Mesenchymal stem cell (in vitro differentiated cells and primary cell): ENCODE results near the gene E2F3.
A peak's percentile ranks its signal among the peaks of the same experiment; 100 is the strongest.

Source experiments
- DNase-seq: peaks from one replicate; pipeline ENCODE4 v3.0.0-alpha.2; 2013
- H2AFZ ChIP-seq: one replicate; pipeline ENCODE4 v1.6.1; 2013; ENCODE audit warnings: low read depth, mild to moderate bottlenecking, control low read depth, inconsistent platforms, low read length, moderate library complexity
- H2AK5ac ChIP-seq: 2 replicates; pipeline ENCODE4 v1.6.1; 2013; ENCODE audit warnings: low read length, moderate library complexity, mild to moderate bottlenecking, inconsistent platforms; ENCODE audit not compliant: severe bottlenecking
- H2BK120ac ChIP-seq: one replicate; pipeline ENCODE4 v1.6.1; 2013; ENCODE audit warnings: low read depth, mild to moderate bottlenecking, inconsistent platforms, low read length, moderate library complexity
- H2BK12ac ChIP-seq, 2 experiments: one replicate each; pipeline ENCODE4 v1.6.1; 2013; ENCODE audit warnings: inconsistent platforms in 2 of 2, low read length in 2 of 2, mild to moderate bottlenecking in 2 of 2, moderate library complexity in 2 of 2, control low read depth in 1 of 2
- H2BK15ac ChIP-seq: one replicate; pipeline ENCODE4 v1.6.1; 2013; ENCODE audit warnings: mild to moderate bottlenecking, low read depth, inconsistent platforms; ENCODE audit not compliant: poor library complexity, severe bottlenecking
- H2BK5ac ChIP-seq: 2 replicates; pipeline ENCODE4 v1.6.1; 2013; ENCODE audit warnings: low read depth, mild to moderate bottlenecking, low read length, control low read depth, inconsistent platforms; ENCODE audit not compliant: poor library complexity, severe bottlenecking
- H3K14ac ChIP-seq, 2 experiments: one replicate each; pipeline ENCODE4 v1.6.1; 2013; ENCODE audit warnings: inconsistent platforms in 2 of 2, low read length in 2 of 2, control low read depth in 1 of 2, mild to moderate bottlenecking in 1 of 2, moderate library complexity in 1 of 2
- H3K18ac ChIP-seq, 2 experiments: one replicate each; pipeline ENCODE4 v1.6.1; 2013; ENCODE audit warnings: inconsistent platforms in 2 of 2, low read length in 2 of 2, control low read depth in 1 of 2, low read depth in 1 of 2, mild to moderate bottlenecking in 1 of 2
- H3K23ac ChIP-seq, 2 experiments: one replicate each; pipeline ENCODE4 v1.6.1; 2013; ENCODE audit warnings: inconsistent platforms in 2 of 2, low read length in 2 of 2, mild to moderate bottlenecking in 2 of 2, moderate library complexity in 2 of 2, control low read depth in 1 of 2
- H3K27ac ChIP-seq: 2 replicates; pipeline ENCODE4 v1.5.1; 2013; ENCODE audit warnings: mild to moderate bottlenecking, moderate library complexity, low read length, control low read depth, inconsistent platforms; ENCODE audit not compliant: poor library complexity, severe bottlenecking
- H3K27me3 ChIP-seq, 2 experiments: 2 replicates each; pipeline versions ENCODE4 v1.6.1 to v1.7.0; 2013; ENCODE audit warnings: low read length in 2 of 2, mild to moderate bottlenecking in 2 of 2, moderate library complexity in 2 of 2, control low read depth in 1 of 2, inconsistent platforms in 1 of 2; ENCODE audit not compliant: control insufficient read depth in 1 of 2, insufficient read depth in 1 of 2
- H3K36me3 ChIP-seq, 2 experiments: 2 replicates each; pipeline versions ENCODE4 v1.6.1 to v1.7.0; 2013; ENCODE audit warnings: low read length in 2 of 2, control low read depth in 1 of 2, inconsistent platforms in 1 of 2, low read depth in 1 of 2, mild to moderate bottlenecking in 1 of 2; ENCODE audit not compliant: insufficient read depth in 2 of 2, control insufficient read depth in 1 of 2
- H3K4ac ChIP-seq, 2 experiments: one replicate each; pipeline ENCODE4 v1.6.1; 2013; ENCODE audit warnings: inconsistent platforms in 2 of 2, low read length in 2 of 2, mild to moderate bottlenecking in 2 of 2, moderate library complexity in 2 of 2, control low read depth in 1 of 2, low read depth in 1 of 2
- H3K4me1 ChIP-seq: 2 replicates; pipeline ENCODE4 v1.6.1; 2013; ENCODE audit warnings: low read depth, low read length, control low read depth; ENCODE audit not compliant: control insufficient read depth, insufficient read depth
- H3K4me2 ChIP-seq: 2 replicates; pipeline ENCODE4 v1.6.1; 2013; ENCODE audit warnings: low read length, mild to moderate bottlenecking, inconsistent platforms; ENCODE audit not compliant: poor library complexity, severe bottlenecking
- H3K4me3 ChIP-seq, 2 experiments: 2 replicates each; pipeline versions ENCODE4 v1.5.1 to v1.7.0; 2013; ENCODE audit warnings: low read length in 2 of 2, mild to moderate bottlenecking in 2 of 2, control low read depth in 1 of 2, low read depth in 1 of 2; ENCODE audit not compliant: insufficient read depth in 1 of 2
- H3K79me1 ChIP-seq: replicated peaks from 2 replicates; pipeline ENCODE4 v1.6.1; 2013; ENCODE audit warnings: mild to moderate bottlenecking, control low read depth, low read length, inconsistent platforms; ENCODE audit not compliant: poor library complexity, severe bottlenecking
- H3K9ac ChIP-seq: 2 replicates; pipeline ENCODE4 v1.7.0; 2013; ENCODE audit warnings: mild to moderate bottlenecking, low read length, moderate library complexity
- H3K9me3 ChIP-seq: 2 replicates; pipeline ENCODE4 v1.7.0; 2013; ENCODE audit warnings: mild to moderate bottlenecking, low read length; ENCODE audit not compliant: control insufficient read depth
- H4K8ac ChIP-seq: one replicate; pipeline ENCODE4 v1.6.1; 2013; ENCODE audit warnings: inconsistent platforms, mild to moderate bottlenecking, low read length, moderate library complexity
- H4K91ac ChIP-seq: one replicate; pipeline ENCODE4 v1.6.1; 2013; ENCODE audit warnings: mild to moderate bottlenecking, low read length, inconsistent platforms
- WGBS: methylation state at CpG from one replicate; pipeline ENCODE4 v1.1.7; 2013; ENCODE audit warnings: mixed read lengths; 5-methylcytosine and 5-hydroxymethylcytosine counted together

Gene E2F3

DNA sequence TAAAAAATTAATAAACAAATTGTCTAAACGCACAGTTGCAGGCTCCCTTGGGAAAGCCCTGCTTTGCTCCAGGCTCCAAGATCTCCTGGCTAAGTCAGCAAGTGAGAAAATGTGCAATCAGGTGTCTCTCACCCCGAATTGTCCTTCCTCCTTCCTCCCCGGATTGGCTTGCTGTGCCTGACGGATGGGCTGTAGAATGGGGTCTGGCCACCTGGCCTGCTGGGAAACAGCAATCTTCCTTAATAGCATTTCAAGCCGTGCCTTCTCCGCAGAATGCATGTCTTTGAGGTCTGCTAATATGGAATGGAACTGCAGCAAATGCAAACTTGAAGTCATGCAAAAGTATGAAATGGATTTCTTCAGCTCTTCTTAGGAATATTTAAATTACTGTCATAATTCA, 88.9 kb downstream of the E2F3 start:
- H2BK12ac ChIP-seq, result no peak overlapping the region
- over 99% methylated on average over 6 of the region's 6 CpGs for WGBS
- no peaks in the 10 kb centered on the region for H3K9me3 ChIP-seq
- H3K18ac ChIP-seq, result no peak overlapping the region
- no peak overlapping the region for H4K8ac ChIP-seq
- no peak overlapping the region for H4K91ac ChIP-seq
- no peak overlapping the region for H3K4me2 ChIP-seq
- no peak overlapping the region for H3K27ac ChIP-seq
- H2AK5ac ChIP-seq, result no peak overlapping the region
- no peak overlapping the region for H2AFZ ChIP-seq
- peaks cover 14% of the 10 kb centered on the region for H3K79me1 ChIP-seq
- no peak overlapping the region for H3K9ac ChIP-seq
- DNase-seq, result no peak
- H3K4ac ChIP-seq, result no peak overlapping the region
- no peak overlapping the region for H3K14ac ChIP-seq
- H2BK5ac ChIP-seq, result no peak overlapping the region
- H3K4me1 ChIP-seq, result no peaks in the 10 kb centered on the region
- no peaks in the 10 kb centered on the region for H3K27me3 ChIP-seq
- no peak overlapping the region for H2BK15ac ChIP-seq
- H3K4me3 ChIP-seq, result no peak overlapping the region
- peaks cover 14 to 63% of the 10 kb centered on the region in 2 experiments for H3K36me3 ChIP-seq
- H3K23ac ChIP-seq, result no peak overlapping the region
- H2BK120ac ChIP-seq, result no peak overlapping the region

DNA sequence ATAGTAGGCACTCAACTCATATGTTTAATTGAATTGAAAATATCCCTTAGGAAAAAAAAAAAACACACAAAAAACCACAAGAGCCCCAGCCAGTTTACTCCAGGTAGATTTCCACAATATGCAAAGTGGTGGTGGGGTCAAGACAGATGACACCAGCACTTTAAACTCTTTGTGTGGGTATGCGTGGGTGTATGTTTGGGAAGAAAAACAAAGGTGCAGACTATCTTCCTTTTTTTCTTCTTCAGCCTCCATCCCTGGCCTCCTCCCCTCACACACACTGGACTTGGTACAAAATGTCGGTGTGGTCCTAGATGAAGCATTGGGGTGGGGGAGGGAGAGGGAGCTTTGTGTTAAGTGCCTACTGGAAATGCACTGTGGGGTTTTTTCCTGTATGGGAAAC, 90.4 kb downstream of the E2F3 start:
- Histone ChIP-seq H4K91ac (no peak overlapping the region), H3K18ac (no peak overlapping the region), H3K27me3 (no peaks in the 10 kb centered on the region), H3K4ac (no peak overlapping the region), H3K4me2 (no peak overlapping the region), H3K4me1 (no peaks in the 10 kb centered on the region), H3K79me1 (peaks cover 14% of the 10 kb centered on the region), H3K14ac (no peak overlapping the region), H3K9ac (no peak overlapping the region), H2BK12ac (no peak overlapping the region), H2AFZ (no peak overlapping the region), H2BK5ac (no peak overlapping the region), H3K9me3 (no peaks in the 10 kb centered on the region), H2AK5ac (no peak overlapping the region), H3K4me3 (no peak overlapping the region), H3K27ac (no peak overlapping the region), H4K8ac (no peak overlapping the region), H3K23ac (no peak overlapping the region), H2BK15ac (no peak overlapping the region), H2BK120ac (no peak overlapping the region), H3K36me3 (peaks cover 14 to 55% of the 10 kb centered on the region in 2 experiments)
- WGBS, result no CpG with 5 or more reads among the region's 2 CpGs
- no peak for DNase-seq

DNA sequence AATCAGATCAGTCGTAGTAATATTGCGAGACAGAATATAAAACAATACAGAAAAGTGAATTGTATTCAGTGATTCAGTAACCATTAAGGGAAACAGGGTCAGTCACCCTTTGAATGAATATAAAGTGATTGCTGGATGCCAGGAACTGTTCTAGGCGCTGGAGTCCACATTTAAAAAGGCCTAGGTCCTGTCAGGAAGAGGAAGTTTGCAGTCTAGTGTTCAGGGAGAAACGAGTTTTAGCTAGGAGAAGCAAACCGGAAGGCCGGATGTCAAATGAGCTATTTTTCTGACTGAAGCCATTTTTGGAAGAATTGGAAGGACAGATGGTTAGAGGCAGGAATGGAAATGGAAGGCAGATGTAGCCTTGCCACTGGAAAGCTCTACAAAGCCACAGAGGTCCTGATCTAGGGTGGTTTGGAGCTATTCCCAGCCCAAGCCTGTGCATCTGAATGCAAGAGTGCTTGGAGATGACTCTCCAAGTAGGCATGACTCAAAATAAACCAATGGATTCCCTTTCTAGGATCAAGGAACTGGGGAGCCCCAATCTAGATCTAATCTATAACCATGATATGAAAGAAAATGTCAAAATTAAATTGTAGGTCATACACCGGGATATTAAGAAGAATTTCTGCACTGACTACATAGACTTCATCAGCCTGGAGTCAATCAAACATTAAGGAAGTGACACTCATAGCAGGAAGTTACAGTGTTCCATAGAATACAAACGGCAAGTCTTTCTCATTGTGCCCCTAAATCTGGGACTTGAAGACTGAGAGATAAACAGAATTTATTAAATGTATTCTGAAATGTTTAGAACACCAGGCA, 95.7 kb downstream of the E2F3 start:
- Histone ChIP-seq H3K18ac (no peak overlapping the region), H3K27me3 (no peaks in the 10 kb centered on the region), H3K9me3 (no peaks in the 10 kb centered on the region), H3K27ac (no peak overlapping the region), H4K91ac (no peak overlapping the region), H3K36me3 (peaks cover 0 to 6% of the 10 kb centered on the region in 2 experiments), H3K23ac (no peak overlapping the region), H3K4me3 (no peak overlapping the region), H3K14ac (no peak overlapping the region), H3K4me2 (no peak overlapping the region), H2BK120ac (no peak overlapping the region), H2AK5ac (no peak overlapping the region), H4K8ac (no peak overlapping the region), H3K4me1 (no peaks in the 10 kb centered on the region), H2BK5ac (no peak overlapping the region), H2BK15ac (no peak overlapping the region), H2BK12ac (no peak overlapping the region), H2AFZ (no peak overlapping the region), H3K4ac (no peak overlapping the region), H3K9ac (no peak overlapping the region), H3K79me1 (no peaks in the 10 kb centered on the region)
- peak; percentile 29 for DNase-seq
- 93% methylated on average over 7 of the region's 8 CpGs for WGBS

DNA sequence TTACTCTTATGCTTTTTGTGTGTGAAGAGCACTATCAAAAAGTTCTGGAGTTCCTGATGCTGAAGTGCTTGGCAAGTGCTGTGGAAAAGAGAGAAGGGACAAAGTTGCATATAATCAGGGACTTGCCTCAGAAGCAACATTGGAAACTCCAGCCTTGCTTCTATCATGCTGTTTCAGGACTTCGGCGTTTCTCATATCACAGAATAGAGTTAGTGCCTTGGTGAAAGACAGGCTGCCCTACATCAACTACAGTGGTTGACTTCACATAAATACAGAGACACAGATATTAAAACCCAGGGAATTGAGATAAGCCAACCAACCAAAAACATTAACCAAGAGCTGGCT, 96.3 kb downstream of the E2F3 start:
- no peaks in the 10 kb centered on the region for H3K79me1 ChIP-seq
- peak; percentile 10 for DNase-seq
- no peak overlapping the region for H3K4me3 ChIP-seq
- H2BK120ac ChIP-seq, result no peak overlapping the region
- H2AFZ ChIP-seq, result no peak overlapping the region
- H3K9ac ChIP-seq, result no peak overlapping the region
- H3K4ac ChIP-seq, result no peak overlapping the region
- no peak overlapping the region for H4K8ac ChIP-seq
- H2BK5ac ChIP-seq, result no peak overlapping the region
- no peak overlapping the region for H3K18ac ChIP-seq
- no peak overlapping the region for H3K4me2 ChIP-seq
- no peak overlapping the region for H2BK15ac ChIP-seq
- no peaks in the 10 kb centered on the region for H3K4me1 ChIP-seq
- 91% methylated on average over 2 of the region's 2 CpGs for WGBS
- H3K27me3 ChIP-seq, result no peaks in the 10 kb centered on the region
- no peak overlapping the region for H3K23ac ChIP-seq
- no peaks in the 10 kb centered on the region for H3K9me3 ChIP-seq
- H2BK12ac ChIP-seq, result no peak overlapping the region
- no peak overlapping the region for H3K14ac ChIP-seq
- no peak overlapping the region for H3K27ac ChIP-seq
- H4K91ac ChIP-seq, result no peak overlapping the region
- H2AK5ac ChIP-seq, result no peak overlapping the region
- H3K36me3 ChIP-seq, result peaks cover 0 to 3% of the 10 kb centered on the region in 2 experiments
